ENCODE data around the gene PGLYRP1.
A peak's percentile ranks its signal among the peaks of the same experiment; 100 is the strongest.

The PGLYRP1 gene

GRCh38 chr19:46000491-46001246 is 22.2 kb downstream of the PGLYRP1 start:
- DNase-seq (ENCODE audit: low read depth) = peak; percentile 63

DNA sequence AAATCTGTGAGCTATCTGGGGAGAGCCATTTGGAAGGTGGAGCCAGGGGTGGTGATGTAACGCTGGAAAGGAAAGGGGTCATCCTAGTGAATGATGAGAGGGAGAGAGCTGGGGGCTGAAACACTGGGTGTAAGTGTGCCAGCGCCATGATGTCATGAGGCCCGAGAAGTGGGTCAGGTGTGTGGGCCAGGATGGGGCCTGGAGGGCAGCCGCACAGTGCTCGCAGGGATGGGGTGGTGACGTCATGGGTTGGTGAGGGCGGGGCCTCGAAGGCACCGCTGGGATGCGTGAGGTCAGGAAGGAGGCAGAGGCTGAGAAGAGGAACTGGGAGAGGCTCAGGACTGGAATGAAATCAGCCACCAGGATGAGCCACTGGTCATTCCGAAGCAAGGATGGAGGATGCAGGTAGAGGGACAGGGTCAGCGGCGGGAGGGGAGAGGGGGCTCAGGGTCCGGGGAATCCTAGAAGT is 23.2 kb downstream of the PGLYRP1 start:
- no peak for DNase-seq (ENCODE audit: low read depth)

DNA sequence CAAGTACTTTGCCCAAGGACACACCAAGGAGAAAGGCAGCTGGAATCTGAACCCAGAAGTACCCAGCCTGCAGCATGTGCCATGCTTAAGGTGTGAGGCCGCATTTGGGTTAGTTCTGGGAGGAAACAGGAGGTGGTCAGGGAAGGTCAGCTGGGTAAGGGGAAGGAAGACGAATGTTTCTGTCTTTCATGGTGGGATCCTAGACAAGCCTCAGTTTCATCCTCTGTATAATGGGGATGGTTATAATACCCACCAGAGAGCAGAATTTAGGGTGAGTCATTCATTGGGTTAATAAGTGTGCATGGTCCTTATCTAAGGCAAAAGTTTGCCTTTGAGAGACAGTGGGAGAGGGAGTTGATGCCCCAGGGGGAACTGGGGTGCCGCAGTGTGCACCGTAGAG is 24.0 kb downstream of the PGLYRP1 start:
- DNase-seq (ENCODE audit: low read depth) = no peak

GRCh38 chr19:45996933-45997332 is 25.9 kb downstream of the PGLYRP1 start:
- DNase-seq (ENCODE audit: low read depth) = no peak

DNA sequence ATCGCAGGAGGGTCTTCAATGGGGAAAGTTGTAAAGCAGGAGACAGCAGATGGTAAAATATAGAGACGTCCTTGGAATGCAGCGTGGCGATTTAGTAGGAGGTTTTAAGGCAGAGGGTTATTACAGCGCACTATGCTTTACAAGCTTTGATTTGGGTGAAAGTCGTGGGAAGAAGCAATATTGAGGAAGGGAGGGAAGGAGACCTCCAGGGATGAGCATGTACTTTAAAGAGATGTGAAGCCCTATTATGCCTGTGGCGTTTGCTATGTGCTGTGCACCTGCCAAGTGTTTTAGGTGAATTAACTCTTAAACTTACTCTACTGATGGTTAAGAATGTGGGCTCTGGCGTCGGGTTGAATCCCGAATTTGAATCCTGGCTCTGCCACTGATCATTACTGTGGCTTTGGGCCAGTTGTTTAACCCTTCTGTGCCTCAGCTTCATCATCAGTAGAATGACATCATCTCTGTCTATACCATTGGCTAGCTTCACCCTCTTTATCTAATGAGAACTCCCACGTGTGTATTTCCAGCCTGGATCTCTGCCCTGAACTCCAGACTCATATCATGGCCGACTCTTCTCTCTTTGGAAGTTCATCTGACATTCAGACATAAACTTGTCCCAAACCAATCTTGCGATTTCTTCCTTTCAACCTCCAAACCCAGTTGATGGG is 27.0 kb downstream of the PGLYRP1 start:
- DNase-seq (ENCODE audit: low read depth) = no peak

- peak; percentile 88 for DNase-seq (ENCODE audit: low read depth)
Measured at GRCh38 chr19:45994998-45995714, 27.7 kb downstream of the PGLYRP1 start, which contains the start of gene CCDC61. Gene CCDC61 (plus strand): TSS chr19:45995467. CDS start chr19:46003019, 7,552 bp downstream.

DNA sequence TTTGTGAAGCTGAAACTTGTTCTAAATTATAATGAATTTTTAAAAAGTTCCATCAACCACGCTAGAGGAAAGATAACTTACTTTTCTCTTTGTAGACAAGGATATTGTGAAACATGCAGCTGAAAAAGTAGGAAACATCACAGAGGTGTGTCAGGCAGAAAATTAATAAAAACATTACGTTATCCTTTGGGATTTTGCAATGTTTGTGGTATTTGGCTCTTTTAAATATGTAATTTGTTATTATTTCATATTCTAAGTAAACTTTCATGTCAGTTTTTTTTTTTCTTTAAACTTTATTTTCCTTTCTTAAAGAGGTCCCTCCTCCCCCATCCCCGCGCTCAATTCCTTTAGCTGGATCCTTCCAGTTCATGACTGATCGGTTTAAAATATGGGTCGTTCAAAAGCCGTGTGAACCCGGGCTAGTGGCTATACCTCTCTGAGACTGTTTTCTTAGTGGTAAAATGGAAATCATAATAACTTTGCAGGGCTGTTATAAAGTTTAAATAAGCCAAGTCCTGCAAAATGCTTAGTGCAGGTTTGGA is 28.3 kb downstream of the PGLYRP1 start:
- no peak for DNase-seq (ENCODE audit: low read depth)

DNA sequence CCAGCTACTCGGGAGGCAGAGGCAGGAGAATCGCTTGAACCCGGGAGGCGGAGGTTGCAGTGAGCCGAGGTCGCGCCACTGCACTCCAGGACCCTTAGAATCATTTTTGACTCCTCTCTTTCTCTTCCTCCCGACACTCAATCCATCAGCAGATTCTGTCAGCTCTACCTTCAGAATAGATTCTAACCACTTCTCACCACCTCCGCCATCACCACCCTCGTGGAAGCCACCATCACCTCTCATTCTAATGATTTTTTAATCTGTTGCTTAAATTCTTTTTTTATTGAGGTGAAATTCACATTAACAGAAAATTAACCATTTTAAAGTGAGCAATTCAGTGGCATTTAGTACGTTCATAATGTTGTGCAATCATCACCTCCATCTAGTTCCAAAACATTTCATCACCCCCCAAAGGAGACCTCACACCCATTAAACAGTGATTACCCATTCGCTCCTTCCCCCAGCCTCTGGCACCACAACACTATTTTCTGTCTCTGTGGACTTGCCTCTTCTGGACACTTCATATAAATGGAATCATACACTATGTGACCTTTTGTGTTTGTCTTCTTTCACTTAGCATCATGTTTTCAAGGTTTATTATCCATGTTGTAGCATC is 32.6 kb downstream of the PGLYRP1 start:
- DNase-seq (ENCODE audit: low read depth) = no peak

- no peak for DNase-seq (ENCODE audit: low read depth)
Measured at GRCh38 chr19:45985321-45985720, 37.5 kb downstream of the PGLYRP1 start.

GRCh38 chr19:45981350-45981749 is 41.5 kb downstream of the PGLYRP1 start:
- DNase-seq (ENCODE audit: low read depth) = no peak

DNA sequence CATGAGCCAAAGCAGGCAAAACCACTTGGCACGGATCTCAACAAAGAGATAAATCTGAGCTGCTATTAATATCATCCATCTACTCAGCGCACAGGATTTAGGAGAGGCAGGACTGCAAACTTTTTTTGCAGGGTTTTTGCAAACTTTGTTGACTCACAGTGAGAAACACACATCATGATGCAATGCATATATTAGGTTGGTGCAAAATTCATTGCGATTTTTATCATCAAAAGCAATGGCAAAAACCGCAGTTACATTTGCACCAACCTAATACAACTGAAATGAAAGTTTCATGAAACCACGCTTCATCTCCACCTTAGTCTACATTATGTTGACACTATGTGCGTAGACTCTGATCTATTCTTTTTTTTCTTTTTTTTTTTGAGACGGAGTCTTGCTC is 44.7 kb downstream of the PGLYRP1 start:
- DNase-seq (ENCODE audit: low read depth) = no peak

DNA sequence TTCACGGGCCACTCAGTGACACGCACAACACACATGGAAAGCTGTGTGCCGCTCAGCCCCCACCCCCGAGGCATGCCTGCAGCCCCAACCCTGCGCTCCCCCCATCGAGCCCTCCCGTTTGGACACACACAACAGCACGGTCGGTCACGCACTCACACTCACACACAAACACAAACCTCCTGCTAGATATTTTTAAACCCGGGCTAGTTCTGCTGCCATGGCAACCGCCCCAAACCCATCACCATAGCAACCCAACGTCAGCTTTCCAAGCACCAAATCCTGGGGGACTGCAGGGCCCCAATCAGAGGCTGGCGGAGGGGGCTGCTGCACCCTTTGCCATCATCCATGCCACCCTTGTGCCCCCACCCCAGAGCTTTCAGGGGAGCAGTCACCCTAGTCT is 46.7 kb downstream of the PGLYRP1 start:
- DNase-seq (ENCODE audit: low read depth) = no peak

GRCh38 chr19:45975306-45976070 is 47.4 kb downstream of the PGLYRP1 start:
- no peak for DNase-seq (ENCODE audit: low read depth)

DNA sequence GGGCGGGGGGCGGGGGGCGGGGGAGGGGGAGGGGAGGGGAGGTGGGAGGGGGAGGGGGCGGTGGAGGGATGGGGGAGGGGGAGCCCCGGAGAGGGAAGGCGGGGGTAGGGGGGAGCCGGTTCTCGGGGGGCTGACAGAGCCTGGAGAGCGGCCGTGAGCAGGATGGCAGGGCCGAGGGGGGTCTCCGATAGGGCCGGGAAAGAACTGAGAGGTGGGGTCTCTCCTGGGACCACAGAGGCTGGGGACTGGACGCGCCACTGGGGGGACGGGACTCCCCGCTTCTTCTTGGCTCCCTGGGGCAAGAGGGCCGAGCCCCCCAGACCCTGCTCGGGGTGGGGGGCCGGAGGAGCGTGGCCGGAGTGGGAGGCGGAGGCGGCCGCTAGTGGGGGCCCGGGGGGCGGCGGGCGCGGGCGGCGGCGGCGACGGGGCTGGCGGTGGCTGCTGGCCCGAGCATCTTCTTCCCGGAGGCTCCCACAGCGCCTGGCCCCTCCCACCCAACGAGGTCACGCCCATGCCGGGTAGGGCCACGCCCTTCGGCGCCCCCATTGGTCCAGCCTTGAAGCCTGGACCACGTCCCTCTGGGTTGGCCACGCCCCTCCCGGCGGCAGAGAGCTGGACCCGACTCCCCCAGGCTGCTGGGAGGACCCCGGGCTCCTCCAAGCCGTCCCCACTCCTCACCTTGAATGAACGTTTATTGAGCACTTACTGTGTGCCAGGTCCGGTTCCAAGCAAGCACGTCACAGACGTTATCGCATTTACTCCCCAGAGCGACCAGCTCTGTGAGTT is 49.1 kb downstream of the PGLYRP1 start, which contains the start of gene NOVA2:
NOVA2 (minus strand) TSS at position 313 of the 786 bp plus-strand sequence. CDS start 514 bp downstream, outside the sequence.
- no peak for DNase-seq (ENCODE audit: low read depth)

DNA sequence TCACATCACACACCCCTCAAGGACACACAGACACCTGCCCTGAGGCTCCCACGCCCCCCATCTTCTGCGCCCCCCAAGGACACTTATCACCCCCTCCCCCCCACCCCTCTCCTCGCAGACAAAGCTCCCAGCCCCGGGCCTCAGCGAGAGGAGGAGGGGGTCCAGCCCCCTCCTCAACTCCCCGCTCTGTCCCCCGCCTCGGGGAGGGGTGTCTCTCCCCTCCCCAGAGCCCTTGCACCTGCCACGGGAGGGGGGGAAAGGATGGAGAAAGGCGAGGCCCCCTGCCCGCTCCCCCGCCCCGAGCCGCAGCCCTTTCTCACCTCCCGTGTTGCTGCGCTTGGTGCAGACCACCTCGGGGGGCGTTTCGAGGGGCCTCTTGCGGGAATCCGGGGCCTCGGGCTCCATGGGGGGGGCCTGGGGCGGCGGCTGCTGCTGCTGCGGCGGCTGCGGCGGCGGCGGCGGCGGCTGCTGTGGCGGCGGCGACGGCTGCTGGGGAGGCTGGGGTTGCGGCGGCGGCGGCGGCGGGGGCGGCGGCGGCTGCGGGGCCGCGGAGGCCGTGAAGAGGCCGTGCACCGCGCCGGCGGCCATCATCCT is 49.8 kb downstream of the PGLYRP1 start:
- no peak for DNase-seq (ENCODE audit: low read depth)

DNA sequence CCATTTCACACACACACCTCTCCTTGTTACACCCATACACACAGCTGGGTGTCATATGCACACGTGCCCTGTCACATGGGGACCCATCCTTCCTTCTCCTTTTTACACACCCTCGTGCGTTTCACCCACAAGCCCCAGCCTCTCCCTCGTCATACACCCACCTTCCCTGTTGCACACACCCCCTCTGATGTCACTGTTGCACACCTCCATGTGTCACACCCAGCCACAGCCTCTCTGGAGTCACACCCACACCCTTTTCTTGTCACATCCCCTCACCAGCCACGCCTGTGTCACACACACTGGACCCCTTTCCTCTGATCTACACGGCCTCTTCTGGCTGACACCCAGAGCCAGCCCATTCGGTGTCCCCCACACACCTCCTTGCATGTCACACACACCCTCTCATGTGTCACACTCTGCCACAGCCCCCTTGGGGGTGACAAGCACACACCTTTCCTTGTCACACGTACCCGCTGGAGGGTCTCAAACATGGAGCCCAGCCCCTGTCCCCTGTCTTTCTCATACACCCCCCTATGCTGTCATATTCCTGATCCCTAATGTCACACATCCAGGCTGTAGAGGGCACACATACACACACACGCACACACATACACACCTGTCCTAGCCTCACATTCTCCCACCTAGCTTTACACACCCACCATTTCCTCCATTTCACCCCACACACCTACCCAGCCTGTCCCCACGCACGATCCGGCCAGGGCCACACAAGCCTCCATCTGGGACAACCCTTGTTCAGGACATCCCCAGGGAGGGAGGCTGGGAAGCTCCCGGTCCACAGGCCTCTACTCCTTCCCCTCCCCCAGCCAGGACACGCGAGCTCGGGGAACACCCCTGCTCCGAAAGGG is 50.5 kb downstream of the PGLYRP1 start:
- no peak for DNase-seq (ENCODE audit: low read depth)

DNA sequence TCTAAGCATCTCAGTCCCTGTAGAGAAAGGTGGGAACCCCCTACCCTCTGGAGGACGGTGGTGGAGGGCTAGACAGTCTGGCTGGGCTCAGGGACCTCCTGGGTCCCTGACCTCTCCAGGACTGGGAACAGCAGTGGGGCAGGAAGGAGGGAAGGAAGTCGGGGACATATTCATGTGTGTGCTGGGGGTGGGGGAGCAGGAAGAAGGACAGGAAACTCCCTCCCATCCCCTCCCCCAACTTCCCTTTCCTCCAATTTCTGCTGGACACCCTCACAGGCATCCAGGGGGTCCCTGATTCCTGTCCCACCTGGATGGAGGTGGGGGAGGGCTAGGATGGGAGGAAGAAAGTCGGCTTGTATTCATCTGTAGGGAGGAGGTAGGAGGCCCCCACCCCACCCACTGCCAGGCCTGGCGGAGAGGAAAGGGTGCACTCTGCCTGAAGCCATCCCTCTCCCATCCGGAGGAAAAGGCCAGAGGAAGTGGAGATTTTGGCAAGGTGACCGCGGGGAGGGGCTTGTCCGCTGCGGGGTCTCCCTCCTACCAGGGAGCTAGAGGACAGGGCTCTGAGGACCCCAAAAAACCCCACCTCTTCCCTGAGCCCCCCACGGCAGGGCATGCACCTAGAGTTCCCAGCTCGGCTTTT is 51.5 kb downstream of the PGLYRP1 start:
- no peak for DNase-seq (ENCODE audit: low read depth)

- no peak for DNase-seq (ENCODE audit: low read depth)
Measured at GRCh38 chr19:45969676-45970075, 53.2 kb downstream of the PGLYRP1 start.
